SIG-M5 treated with dmso at 0.1 percent for 504 hours (cell line): ENCODE data around the gene WFDC1.

Source experiments
- DNase-seq: peaks from one replicate; lab custom pipeline; 2025; ENCODE audit not compliant: unreplicated experiment; lab: John Stamatoyannopoulos, UW

WFDC1 gene

GRCh38 chr16:84371553-84371865, 76.8 kb downstream of the WFDC1 start:
- no peak for DNase-seq

- DNase-seq: no peak
These were observed 79.3 kb downstream of the WFDC1 start for GRCh38 chr16:84373907-84374489.

- DNase-seq: no peak
These were observed 83.4 kb downstream of the WFDC1 start for GRCh38 chr16:84378099-84378498.

- DNase-seq: no peak
These were observed 83.9 kb downstream of the WFDC1 start for GRCh38 chr16:84378567-84378966.

GRCh38 chr16:84379008-84379708, 84.5 kb downstream of the WFDC1 start:
- no peak for DNase-seq
